Measurements from ENCODE around the gene DHCR7.

The DHCR7 gene

GRCh38 chr11:71484248-71485062 lies 36.3 kb upstream of the DHCR7 start:
- Histone ChIP-seq H3K27me3 (ENCODE audit: insufficient read depth, insufficient read length) (no peaks in the 10 kb centered on the region), H3K4me1 (ENCODE audit: insufficient read depth, insufficient read length) (peaks cover 2% of the 10 kb centered on the region), H3K9me3 (ENCODE audit: insufficient read depth, low read length) (no peaks in the 10 kb centered on the region), H3K4me3 (ENCODE audit: insufficient read length, low read depth) (no peak overlapping the region), H3K36me3 (ENCODE audit: insufficient read depth, insufficient read length, low read length) (peaks cover 61% of the 10 kb centered on the region), H3K9ac (ENCODE audit: insufficient read length, low read depth) (no peak overlapping the region)
- no peak for TF ChIP-seq SUZ12 (IDR thresholded peaks at IDR 0.05; ENCODE audit: extremely low read depth, insufficient read depth, insufficient read length)
- no peak for TF ChIP-seq YY1 (IDR thresholded peaks at IDR 0.05; ENCODE audit: insufficient read depth, insufficient read length)
- no peak for TF ChIP-seq ZNF274 (IDR thresholded peaks at IDR 0.05; ENCODE audit: low read depth, low read length)
- DNase-seq (ENCODE audit: low read depth, low spot score), result no peak

GRCh38 chr11:71483692-71484091 lies 35.5 kb upstream of the DHCR7 start:
- Histone ChIP-seq H3K4me3 (ENCODE audit: insufficient read length, low read depth) (no peak overlapping the region), H3K36me3 (ENCODE audit: insufficient read depth, insufficient read length, low read length) (peaks cover 68% of the 10 kb centered on the region), H3K9ac (ENCODE audit: insufficient read length, low read depth) (no peak overlapping the region), H3K27me3 (ENCODE audit: insufficient read depth, insufficient read length) (no peaks in the 10 kb centered on the region), H3K9me3 (ENCODE audit: insufficient read depth, low read length) (no peaks in the 10 kb centered on the region), H3K4me1 (ENCODE audit: insufficient read depth, insufficient read length) (peaks cover 2% of the 10 kb centered on the region)
- no peak for DNase-seq (ENCODE audit: low read depth, low spot score)
- no peak for TF ChIP-seq YY1 (IDR thresholded peaks at IDR 0.05; ENCODE audit: insufficient read depth, insufficient read length)
- no peak for TF ChIP-seq ZNF274 (IDR thresholded peaks at IDR 0.05; ENCODE audit: low read depth, low read length)

GRCh38 chr11:71482746-71483364 lies 34.7 kb upstream of the DHCR7 start:
- no peak for DNase-seq (ENCODE audit: low read depth, low spot score)
- Histone ChIP-seq H3K4me3 (ENCODE audit: insufficient read length, low read depth) (no peak overlapping the region), H3K27me3 (ENCODE audit: insufficient read depth, insufficient read length) (no peaks in the 10 kb centered on the region), H3K9ac (ENCODE audit: insufficient read length, low read depth) (no peak overlapping the region), H3K9me3 (ENCODE audit: insufficient read depth, low read length) (no peaks in the 10 kb centered on the region), H3K4me1 (ENCODE audit: insufficient read depth, insufficient read length) (peaks cover 4% of the 10 kb centered on the region), H3K36me3 (ENCODE audit: insufficient read depth, insufficient read length, low read length) (peaks cover 75% of the 10 kb centered on the region)
- TF ChIP-seq YY1 (IDR thresholded peaks at IDR 0.05; ENCODE audit: insufficient read depth, insufficient read length) (no peak), ZNF274 (IDR thresholded peaks at IDR 0.05; ENCODE audit: low read depth, low read length) (no peak)

- H3K9me3 ChIP-seq (ENCODE audit: insufficient read depth, low read length), result no peaks in the 10 kb centered on the region
- no peak overlapping the region for H3K9ac ChIP-seq (ENCODE audit: insufficient read length, low read depth)
- peaks cover 8% of the 10 kb centered on the region for H3K4me1 ChIP-seq (ENCODE audit: insufficient read depth, insufficient read length)
- no peak overlapping the region for H3K4me3 ChIP-seq (ENCODE audit: insufficient read length, low read depth)
- DNase-seq (ENCODE audit: low read depth, low spot score), result no peak
- TF ChIP-seq YY1 (IDR thresholded peaks at IDR 0.05; ENCODE audit: insufficient read depth, insufficient read length), result no peak
- no peak for TF ChIP-seq SUZ12 (IDR thresholded peaks at IDR 0.05; ENCODE audit: extremely low read depth, insufficient read depth, insufficient read length)
- TF ChIP-seq ZNF274 (IDR thresholded peaks at IDR 0.05; ENCODE audit: low read depth, low read length), result no peak
- peaks cover 79% of the 10 kb centered on the region for H3K36me3 ChIP-seq (ENCODE audit: insufficient read depth, insufficient read length, low read length)
- H3K27me3 ChIP-seq (ENCODE audit: insufficient read depth, insufficient read length), result no peaks in the 10 kb centered on the region
These were observed 34.0 kb upstream of the DHCR7 start for GRCh38 chr11:71482216-71482615.

- H3K4me3 ChIP-seq (ENCODE audit: insufficient read length, low read depth), result no peak overlapping the region
- H3K36me3 ChIP-seq (ENCODE audit: insufficient read depth, insufficient read length, low read length), result peaks cover 86% of the 10 kb centered on the region
- DNase-seq (ENCODE audit: low read depth, low spot score), result no peak
- no peak overlapping the region for H3K9ac ChIP-seq (ENCODE audit: insufficient read length, low read depth)
- H3K27me3 ChIP-seq (ENCODE audit: insufficient read depth, insufficient read length), result no peaks in the 10 kb centered on the region
- H3K9me3 ChIP-seq (ENCODE audit: insufficient read depth, low read length), result no peaks in the 10 kb centered on the region
- TF ChIP-seq ZNF274 (IDR thresholded peaks at IDR 0.05; ENCODE audit: low read depth, low read length) (no peak), YY1 (IDR thresholded peaks at IDR 0.05; ENCODE audit: insufficient read depth, insufficient read length) (no peak), SUZ12 (IDR thresholded peaks at IDR 0.05; ENCODE audit: extremely low read depth, insufficient read depth, insufficient read length) (no peak)
- peaks cover 14% of the 10 kb centered on the region for H3K4me1 ChIP-seq (ENCODE audit: insufficient read depth, insufficient read length)
These were observed 33.1 kb upstream of the DHCR7 start for GRCh38 chr11:71481101-71481960.

GRCh38 chr11:71478528-71478840 lies 30.3 kb upstream of the DHCR7 start:
- no peak overlapping the region for H3K4me3 ChIP-seq (ENCODE audit: insufficient read length, low read depth)
- no peak overlapping the region for H3K9ac ChIP-seq (ENCODE audit: insufficient read length, low read depth)
- H3K27me3 ChIP-seq (ENCODE audit: insufficient read depth, insufficient read length), result no peaks in the 10 kb centered on the region
- TF ChIP-seq ZNF274 (IDR thresholded peaks at IDR 0.05; ENCODE audit: low read depth, low read length), result no peak
- no peak for TF ChIP-seq SUZ12 (IDR thresholded peaks at IDR 0.05; ENCODE audit: extremely low read depth, insufficient read depth, insufficient read length)
- no peak for TF ChIP-seq YY1 (IDR thresholded peaks at IDR 0.05; ENCODE audit: insufficient read depth, insufficient read length)
- peaks cover 17% of the 10 kb centered on the region for H3K4me1 ChIP-seq (ENCODE audit: insufficient read depth, insufficient read length)
- H3K9me3 ChIP-seq (ENCODE audit: insufficient read depth, low read length), result no peaks in the 10 kb centered on the region
- H3K36me3 ChIP-seq (ENCODE audit: insufficient read depth, insufficient read length, low read length), result peaks cover 81% of the 10 kb centered on the region
- DNase-seq (ENCODE audit: low read depth, low spot score), result no peak
